ENCODE data around the gene PUM1.
A peak's percentile ranks its signal among the peaks of the same experiment; 100 is the strongest.

Gene PUM1

GRCh38 chr1:30907481-30908315, 157.8 kb downstream of the PUM1 start:
- no peak for TF ChIP-seq ZFX (IDR thresholded peaks at IDR 0.05)
- TF ChIP-seq CTCF (conservative IDR thresholded peaks at IDR 0.05), result no peak
- H3K27ac ChIP-seq, result peak overlapping the region; percentile 24; the same call in 1 of the 2 replicates

GRCh38 chr1:30906631-30907441, 158.7 kb downstream of the PUM1 start:
- H3K27ac ChIP-seq, result no peak overlapping the region
- TF ChIP-seq CTCF (conservative IDR thresholded peaks at IDR 0.05) (no peak), ZFX (IDR thresholded peaks at IDR 0.05) (no peak)

GRCh38 chr1:30905916-30906620, 159.4 kb downstream of the PUM1 start:
- TF ChIP-seq CTCF (conservative IDR thresholded peaks at IDR 0.05) (no peak), ZFX (IDR thresholded peaks at IDR 0.05) (no peak)
- no peak overlapping the region for H3K27ac ChIP-seq

- TF ChIP-seq ZFX (IDR thresholded peaks at IDR 0.05) (no peak), CTCF (conservative IDR thresholded peaks at IDR 0.05) (no peak)
- no peak overlapping the region for H3K27ac ChIP-seq
Measured at GRCh38 chr1:30905403-30905802, 160.1 kb downstream of the PUM1 start.

- no peak for TF ChIP-seq CTCF (conservative IDR thresholded peaks at IDR 0.05)
- no peak for TF ChIP-seq ZFX (IDR thresholded peaks at IDR 0.05)
- H3K27ac ChIP-seq, result no peak overlapping the region
Measured at GRCh38 chr1:30904962-30905335, 160.6 kb downstream of the PUM1 start.

GRCh38 chr1:30904191-30904961, 161.1 kb downstream of the PUM1 start:
- TF ChIP-seq ZFX (IDR thresholded peaks at IDR 0.05) (no peak), CTCF (conservative IDR thresholded peaks at IDR 0.05) (no peak)
- no peak overlapping the region for H3K27ac ChIP-seq
